GM23338 (cell line): Measurements from ENCODE around the gene TMEM101.

Source experiments
- CREB1 ChIP-seq: fragments of 250-450 bp; sonication (Bioruptor Pico); IDR thresholded peaks from 2 replicates; pipeline ENCODE4 v1.5.0; 2020; ENCODE audit warnings: low read depth, mild to moderate bottlenecking, moderate library complexity
- CTCF ChIP-seq, 2 experiments: fragments of 200-600 bp in 1 of 2; sonication (generic) in 1 of 2; conservative IDR thresholded peaks; 2 replicates each; pipeline versions ENCODE4 v1.5.1 to v1.6.1; 2016 to 2017; ENCODE audit warnings: antibody characterized with exemption in 2 of 2, low read depth in 2 of 2, mild to moderate bottlenecking in 2 of 2, moderate library complexity in 1 of 2
- EZH2 ChIP-seq: fragments of 200-600 bp; sonication (generic); IDR thresholded peaks from one replicate; pipeline ENCODE4 v1.8.0; 2017; ENCODE audit warnings: antibody characterized with exemption, mild to moderate bottlenecking, low read depth; ENCODE audit not compliant: unreplicated experiment
- EZH2phosphoT487 ChIP-seq: fragments of 200-600 bp; sonication (generic); IDR thresholded peaks from one replicate; pipeline ENCODE4 v1.8.1; 2018; ENCODE audit warnings: antibody characterized with exemption; ENCODE audit not compliant: unreplicated experiment
- NANOG ChIP-seq: IDR thresholded peaks from 2 replicates; pipeline ENCODE4 v1.6.1; 2016; ENCODE audit warnings: antibody characterized with exemption, borderline replicate concordance
- POLR2AphosphoS5 ChIP-seq: IDR thresholded peaks from 2 replicates; pipeline ENCODE4 v1.6.1; 2016; ENCODE audit warnings: antibody characterized with exemption, low read depth
- ZNF114 ChIP-seq: fragments of 250-450 bp; sonication (Bioruptor Pico); IDR thresholded peaks from 2 replicates; pipeline ENCODE4 v1.5.0; 2020; ENCODE audit warnings: mild to moderate bottlenecking, moderate library complexity
- ZNF331 ChIP-seq: fragments of 250-450 bp; sonication (Bioruptor Pico); IDR thresholded peaks from 2 replicates; pipeline ENCODE4 v1.5.0; 2020; ENCODE audit warnings: low read depth, mild to moderate bottlenecking, moderate library complexity
- TF ChIP-seq, protein P1 (sequence below): IDR thresholded peaks from one replicate; pipeline ENCODE4 v1.6.1; 2018; ENCODE audit warnings: antibody characterized with exemption; ENCODE audit not compliant: unreplicated experiment

DNA sequence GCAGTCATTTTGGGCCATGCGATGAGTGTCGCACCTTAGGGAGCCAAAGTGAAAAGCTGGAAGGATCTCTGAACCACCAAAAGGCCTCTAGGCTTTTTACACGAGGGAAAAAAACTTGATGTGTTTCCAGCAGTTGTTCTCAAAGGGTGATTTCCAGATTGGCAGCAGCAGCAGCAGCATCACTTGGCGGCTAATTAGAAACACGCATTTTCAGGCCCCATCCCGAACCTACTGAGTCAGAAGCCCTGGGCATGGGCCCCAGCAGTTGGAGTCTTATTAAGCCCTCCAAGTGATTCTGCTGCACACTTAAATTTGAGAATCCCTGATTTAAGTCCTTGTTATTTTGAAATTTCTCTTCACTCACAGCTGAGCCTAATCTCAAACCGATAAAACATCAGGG is 35.8 kb downstream of the TMEM101 start:
- TF ChIP-seq CTCF (conservative IDR thresholded peaks at IDR 0.05; ENCODE audit: low read depth in 2 of 2) (no peak), EZH2 (no peak), POLR2AphosphoS5 (no peak), EZH2phosphoT487 (no peak), ZNF331 (CRISPR knock-in tag) (no peak), ZNF114 (CRISPR knock-in tag) (no peak), NANOG (no peak), CREB1 (CRISPR knock-in tag) (no peak)
- TF ChIP-seq, protein P1, sequence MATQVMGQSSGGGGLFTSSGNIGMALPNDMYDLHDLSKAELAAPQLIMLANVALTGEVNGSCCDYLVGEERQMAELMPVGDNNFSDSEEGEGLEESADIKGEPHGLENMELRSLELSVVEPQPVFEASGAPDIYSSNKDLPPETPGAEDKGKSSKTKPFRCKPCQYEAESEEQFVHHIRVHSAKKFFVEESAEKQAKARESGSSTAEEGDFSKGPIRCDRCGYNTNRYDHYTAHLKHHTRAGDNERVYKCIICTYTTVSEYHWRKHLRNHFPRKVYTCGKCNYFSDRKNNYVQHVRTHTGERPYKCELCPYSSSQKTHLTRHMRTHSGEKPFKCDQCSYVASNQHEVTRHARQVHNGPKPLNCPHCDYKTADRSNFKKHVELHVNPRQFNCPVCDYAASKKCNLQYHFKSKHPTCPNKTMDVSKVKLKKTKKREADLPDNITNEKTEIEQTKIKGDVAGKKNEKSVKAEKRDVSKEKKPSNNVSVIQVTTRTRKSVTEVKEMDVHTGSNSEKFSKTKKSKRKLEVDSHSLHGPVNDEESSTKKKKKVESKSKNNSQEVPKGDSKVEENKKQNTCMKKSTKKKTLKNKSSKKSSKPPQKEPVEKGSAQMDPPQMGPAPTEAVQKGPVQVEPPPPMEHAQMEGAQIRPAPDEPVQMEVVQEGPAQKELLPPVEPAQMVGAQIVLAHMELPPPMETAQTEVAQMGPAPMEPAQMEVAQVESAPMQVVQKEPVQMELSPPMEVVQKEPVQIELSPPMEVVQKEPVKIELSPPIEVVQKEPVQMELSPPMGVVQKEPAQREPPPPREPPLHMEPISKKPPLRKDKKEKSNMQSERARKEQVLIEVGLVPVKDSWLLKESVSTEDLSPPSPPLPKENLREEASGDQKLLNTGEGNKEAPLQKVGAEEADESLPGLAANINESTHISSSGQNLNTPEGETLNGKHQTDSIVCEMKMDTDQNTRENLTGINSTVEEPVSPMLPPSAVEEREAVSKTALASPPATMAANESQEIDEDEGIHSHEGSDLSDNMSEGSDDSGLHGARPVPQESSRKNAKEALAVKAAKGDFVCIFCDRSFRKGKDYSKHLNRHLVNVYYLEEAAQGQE = no peak
